22Rv1 (cell line): ENCODE measurements around the gene ELMOD3.

Experiments
- CTCF ChIP-seq: fragments of 450-650 bp; IDR thresholded peaks from 2 replicates; pipeline ENCODE4 v1.5.1; 2017; ENCODE audit warnings: mild to moderate bottlenecking
- ZFX ChIP-seq: fragments of 450-650 bp; IDR thresholded peaks from 2 replicates; pipeline ENCODE4 v1.6.1; 2017; ENCODE audit warnings: antibody characterized with exemption, borderline replicate concordance

- no peak for TF ChIP-seq CTCF
- TF ChIP-seq ZFX: no peak
These were observed 42.2 kb downstream of the ELMOD3 start for GRCh38 chr2:85396531-85397470.
